HG02610 (cell line): ENCODE measurements around the gene ZDHHC16.

Source experiments
- ATAC-seq: cut with Tn5 transposase; IDR thresholded peaks from one replicate; pipeline ENCODE4 v1.9.1; 2021; ENCODE audit warnings: mild to moderate bottlenecking, moderate library complexity; ENCODE audit not compliant: unreplicated experiment

Gene ZDHHC16

DNA sequence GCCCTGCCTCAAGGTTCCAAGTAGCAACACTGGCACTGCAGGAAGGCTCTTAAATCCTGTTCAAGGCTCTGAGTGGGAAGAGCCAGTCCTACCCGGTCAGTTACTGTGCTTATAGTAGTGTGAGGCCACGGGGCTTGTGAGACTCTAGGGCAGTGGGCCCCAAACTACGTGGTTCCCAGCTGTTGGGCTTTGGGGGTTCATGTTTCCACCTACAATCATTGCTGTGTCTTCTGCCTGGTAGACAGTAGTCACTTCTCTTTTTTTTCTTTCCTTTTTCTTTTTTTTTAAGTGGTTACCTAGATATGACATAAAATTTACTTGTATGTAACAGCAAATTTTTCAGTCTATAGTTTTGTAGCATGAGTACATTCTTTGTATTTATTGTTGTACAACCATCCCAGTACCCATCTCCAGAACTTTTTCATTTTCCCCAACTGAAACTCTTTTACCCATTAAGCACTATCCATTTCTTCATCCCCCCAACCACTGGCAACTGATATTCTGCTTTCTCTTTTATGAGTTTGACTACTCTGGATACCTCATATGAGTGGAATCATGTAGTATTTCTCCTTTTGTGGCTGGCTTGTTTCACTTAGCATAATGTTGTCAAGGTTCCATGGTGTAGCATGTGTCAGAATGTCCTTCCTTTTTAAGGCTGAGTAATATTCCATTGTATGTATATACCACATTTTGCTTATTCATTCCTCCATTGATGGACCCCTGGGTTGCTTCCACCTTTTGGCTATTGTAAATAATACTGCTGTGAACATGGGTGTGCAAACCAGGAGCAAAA, 60.4 kb downstream of the ZDHHC16 start:
- ATAC-seq: peak; percentile 53
